ENCODE data around the gene ISG20L2. TPM values are rescaled to one million over a fixed set of nuclear protein-coding genes. Genes with fewer than 3 reads are reported as not detected.

Gene ISG20L2
- total RNA-seq, 4 donors from 2014 or later: 22.3 to 32.8 (median 28.4) TPM

GRCh38 chr1:156733989-156734584 is 5.5 kb upstream of the ISG20L2 start:
- WGBS, 2 donors: 93% methylated on average over 12 of the region's 20 CpGs; no CpG with 5 or more reads in 1 of the 2 donors
- no peak for DNase-seq
- no peak for TF ChIP-seq POLR2A (IDR thresholded peaks at IDR 0.05)
- TF ChIP-seq CTCF (IDR thresholded peaks at IDR 0.05): no peak
- Histone ChIP-seq H3K4me1 (peaks cover 0 to 17% (median 5%) of the 10 kb centered on the region in 3 donors), H3K4me3 (no peak overlapping the region), H3K27ac (no peak overlapping the region), H3K36me3 (peaks cover 15 to 72% (median 18%) of the 10 kb centered on the region in 3 donors), H3K9me3 (no peaks in the 10 kb centered on the region), H3K27me3 (no peaks in the 10 kb centered on the region)
- intact Hi-C loops (cut with DNase I): no loop called here

GRCh38 chr1:156727926-156728598 is 504 bp downstream of the ISG20L2 start, which contains the start of gene METTL25B:
TSS of gene METTL25B (plus strand) at chr1:156728469. CDS start at chr1:156729105, 636 bp downstream.
- no peaks in the 10 kb centered on the region for H3K9me3 ChIP-seq
- no peaks in the 10 kb centered on the region for H3K27me3 ChIP-seq
- peak within 1 kb of the TSS; percentile 97 to 99 (median 98) for H3K27ac ChIP-seq
- peaks cover 20 to 62% (median 34%) of the 10 kb centered on the region in 3 donors for H3K4me1 ChIP-seq
- DNase-seq: no peak
- no peak for TF ChIP-seq CTCF (IDR thresholded peaks at IDR 0.05)
- TF ChIP-seq POLR2A (IDR thresholded peaks at IDR 0.05): peak in 1 of 4 donors; percentile 60
- WGBS, 2 donors: 0 to 1% methylated on average over 12 of the region's 46 CpGs
- peak within 1 kb of the TSS; percentile 77 to 92 (median 87) for H3K4me3 ChIP-seq
- intact Hi-C loops (cut with DNase I): loop anchor here (5.0 kb wide), 1 partner anchor 36 kb away; no protein-coding TSS in a partner anchor
- peaks cover 9 to 41% (median 13%) of the 10 kb centered on the region in 3 donors for H3K36me3 ChIP-seq

GRCh38 chr1:156727492-156727891 is 1.1 kb downstream of the ISG20L2 start:
- WGBS, 2 donors: 23 to 30% methylated on average over 4 to 6 of the region's 7 CpGs
- Histone ChIP-seq H3K27ac (peak overlapping the region; percentile 97 to 99 (median 98)), H3K4me3 (peak overlapping the region; percentile 77 to 92 (median 87)), H3K9me3 (no peaks in the 10 kb centered on the region), H3K36me3 (peaks cover 13 to 41% (median 19%) of the 10 kb centered on the region in 3 donors), H3K4me1 (peaks cover 20 to 62% (median 34%) of the 10 kb centered on the region in 3 donors), H3K27me3 (no peaks in the 10 kb centered on the region)
- no peak for DNase-seq
- no peak for TF ChIP-seq POLR2A (IDR thresholded peaks at IDR 0.05)
- TF ChIP-seq CTCF (IDR thresholded peaks at IDR 0.05): no peak
- intact Hi-C loops (cut with DNase I): loop anchor here (5.0 kb wide), 1 partner anchor 35 kb away; no protein-coding TSS in a partner anchor

- Histone ChIP-seq H3K4me1 (peaks cover 20 to 62% (median 34%) of the 10 kb centered on the region in 3 donors), H3K9me3 (no peaks in the 10 kb centered on the region), H3K27me3 (no peaks in the 10 kb centered on the region), H3K27ac (peak overlapping the region; percentile 24 to 99 (median 61)), H3K4me3 (peak overlapping the region; percentile 77 to 92 (median 87)), H3K36me3 (peaks cover 13 to 41% (median 19%) of the 10 kb centered on the region in 3 donors)
- peak in 5 of 6 experiments; percentile 49 to 72 (median 55) for TF ChIP-seq CTCF (IDR thresholded peaks at IDR 0.05)
- TF ChIP-seq POLR2A (IDR thresholded peaks at IDR 0.05): no peak
- DNase-seq: no peak
- intact Hi-C loops (cut with DNase I): loop anchor here (5.0 kb wide), 1 partner anchor 34 kb away; no protein-coding TSS in a partner anchor
- 28 to 29% methylated on average over 15 of the region's 15 CpGs for whole genome bisulfite sequencing, 2 donors
Observed at GRCh38 chr1:156726549-156727226, 1.9 kb downstream of the ISG20L2 start.

Data from esophagus squamous epithelium (tissue), 5 donors.